ENCODE results near the gene FAM32A.

FAM32A gene

DNA sequence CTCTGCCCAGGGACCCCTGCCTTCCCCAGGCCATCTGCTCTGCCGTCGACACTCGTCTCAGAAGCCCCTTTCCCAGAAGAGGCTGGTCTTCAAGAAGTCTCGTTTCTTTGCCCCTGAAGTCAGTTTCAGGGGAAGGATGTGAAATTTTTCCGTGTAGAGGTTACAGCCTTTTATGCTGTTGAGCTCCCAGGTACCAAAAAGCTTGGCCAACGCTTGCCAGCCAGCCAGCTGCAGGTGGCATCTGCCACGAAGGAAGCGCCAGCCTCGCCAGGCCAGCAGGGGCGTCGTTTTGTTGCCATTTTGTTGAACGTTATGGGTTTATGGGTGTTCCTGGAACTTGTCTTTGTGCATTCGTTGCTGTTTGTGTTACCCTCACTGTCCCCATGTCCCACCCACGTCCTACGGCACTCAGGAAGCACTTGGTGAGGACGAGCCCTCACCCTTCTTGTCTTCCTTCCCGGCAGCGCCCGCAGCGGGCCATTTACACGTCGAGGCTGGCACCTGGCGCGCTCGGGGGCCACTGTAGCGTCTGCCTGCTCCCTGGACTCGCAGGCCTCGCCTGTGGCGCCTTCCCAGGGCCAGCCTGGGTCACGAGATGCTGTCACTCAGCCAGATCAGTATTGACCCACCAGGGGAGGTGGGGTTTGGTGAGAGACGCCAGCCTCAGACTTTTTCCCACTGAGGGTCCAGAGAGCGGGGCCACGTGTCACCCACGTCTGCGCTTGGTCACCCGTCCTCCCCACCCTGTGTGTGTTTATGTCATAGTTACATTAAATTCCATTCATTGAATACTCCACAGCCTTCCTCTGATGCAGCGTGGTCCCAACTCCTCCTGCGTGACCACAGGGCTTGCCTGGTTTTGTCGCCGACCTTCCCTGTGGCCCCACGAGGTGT lies 49.6 kb downstream of the FAM32A start:
- Histone ChIP-seq H3K4me3 (no peak overlapping the region), H3K27ac (no peak overlapping the region)
- TF ChIP-seq CTCF (IDR thresholded peaks at IDR 0.05), result no peak
- no peak for DNase-seq (ENCODE audit: low spot score)

DNA sequence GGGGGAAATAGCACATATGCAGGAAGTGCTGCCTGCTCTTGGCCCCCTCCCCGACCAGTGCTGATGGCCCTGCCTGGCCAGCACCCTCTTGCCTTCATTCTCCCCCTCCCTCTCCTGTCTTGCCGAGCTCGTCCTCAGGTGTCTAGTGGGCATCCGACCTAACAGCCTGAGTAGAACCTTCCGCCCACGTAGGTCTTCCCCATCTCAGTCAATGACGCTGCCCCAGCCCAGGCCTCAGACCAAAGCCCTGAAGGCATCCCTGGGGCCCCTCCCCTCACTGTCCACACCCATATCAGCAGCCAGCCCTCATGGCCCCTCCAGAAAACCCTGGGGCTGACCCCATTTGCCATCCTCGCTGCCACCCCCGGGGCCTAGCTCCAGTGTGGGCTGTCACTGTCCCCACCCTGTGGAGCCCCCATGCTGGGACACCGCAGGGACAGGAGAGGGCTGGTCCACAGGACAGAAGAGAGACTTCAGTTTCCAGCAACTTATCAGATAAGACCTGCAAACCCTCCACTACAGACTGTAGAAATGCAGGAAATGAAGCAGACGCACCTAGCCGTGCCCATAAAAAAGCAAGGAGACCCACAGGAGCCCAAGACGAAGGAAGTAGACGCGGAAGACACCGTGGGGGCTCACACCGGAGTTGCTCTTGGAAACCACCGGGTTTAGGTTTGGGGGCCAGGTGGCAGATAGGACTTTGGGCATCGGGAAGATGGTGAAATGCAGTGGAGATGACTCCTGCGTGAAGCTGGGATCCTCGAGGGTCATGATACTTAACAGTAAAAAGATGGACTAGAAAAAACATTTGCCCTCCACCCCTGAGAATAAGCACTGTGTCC lies 50.8 kb downstream of the FAM32A start:
- H3K27ac ChIP-seq, result no peak overlapping the region
- no peak for TF ChIP-seq CTCF (IDR thresholded peaks at IDR 0.05)
- H3K4me3 ChIP-seq, result no peak overlapping the region
- peak; percentile 68 for DNase-seq (ENCODE audit: low spot score)
